ENCODE data around the gene PLOD3. TPM values are rescaled to one million over a fixed set of nuclear protein-coding genes. Genes with fewer than 3 reads are reported as not detected.
A peak's percentile ranks its signal among the peaks of the same experiment; 100 is the strongest.

PLOD3 gene
- total and polyA plus RNA-seq, 9 of the 15 experiments (the other 6 are each of a cell fraction or from before 2014, with no cell fraction given) = 2.8 to 101 (median 30.9) TPM

DNA sequence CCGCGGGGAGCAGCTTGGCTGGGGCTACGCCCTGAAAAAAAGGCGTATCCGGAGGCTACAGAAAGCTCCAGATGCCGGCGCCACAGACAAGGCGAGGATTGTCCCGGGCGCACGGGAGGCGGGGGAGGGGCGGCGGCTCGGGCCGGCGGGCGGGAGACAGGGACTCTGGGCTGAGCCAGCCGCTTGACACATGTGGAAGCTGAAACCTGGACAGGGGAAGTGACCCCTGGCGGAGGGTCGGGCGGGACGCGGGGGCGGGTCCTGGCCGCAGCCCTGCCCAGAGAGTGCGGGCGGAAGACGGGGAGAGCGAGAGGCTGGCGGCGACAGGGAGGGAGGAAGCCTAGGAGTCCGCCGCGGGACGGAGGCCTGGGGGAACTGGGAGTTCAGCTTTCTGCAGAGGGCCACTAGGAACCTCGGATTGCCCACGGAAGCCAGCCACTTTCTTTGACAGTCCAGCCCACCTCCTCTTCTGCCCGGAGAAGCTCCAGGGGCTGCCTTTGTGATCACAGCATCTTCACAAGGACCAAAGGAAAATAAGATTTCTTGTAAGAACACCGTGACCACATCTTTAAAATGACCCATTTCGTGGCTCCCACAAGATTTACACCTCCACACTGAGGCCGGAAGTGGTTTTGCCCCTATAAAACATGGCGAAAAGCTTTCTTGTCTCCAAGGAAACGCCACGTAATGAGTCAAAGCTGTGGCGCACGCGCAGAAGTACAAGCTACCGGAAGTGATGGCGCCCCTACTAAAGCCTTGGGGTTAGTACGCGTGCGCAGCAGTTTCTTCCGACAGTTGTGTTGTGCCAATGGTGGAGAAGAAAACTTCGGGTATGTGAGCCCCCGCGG lies at the start of gene PLOD3, which contains the start of gene ZNHIT1 (continued):
- TF ChIP-seq ZNF184 (CRISPR knock-in tag; IDR thresholded peaks at IDR 0.05) = no peak
- no peak for TF ChIP-seq NCOA6 (IDR thresholded peaks at IDR 0.05)
- TF ChIP-seq CBX8 (IDR thresholded peaks at IDR 0.05; ENCODE audit: borderline replicate concordance, extremely low read depth, low read depth, low read length, poor library complexity, severe bottlenecking) = no peak
- TF ChIP-seq ZKSCAN1 (IDR thresholded peaks at IDR 0.05; ENCODE audit: low read depth, low read length) = no peak
- TF ChIP-seq XRCC3 (IDR thresholded peaks at IDR 0.05) = no peak
- TF ChIP-seq RB1 (IDR thresholded peaks at IDR 0.05; ENCODE audit: low read depth) = no peak; the same call in 1 of the 2 replicates
- TF ChIP-seq ZNF3 (CRISPR knock-in tag; IDR thresholded peaks at IDR 0.05) = no peak
- TF ChIP-seq ZNF77 (CRISPR knock-in tag; IDR thresholded peaks at IDR 0.05) = no peak
- TF ChIP-seq NCOA4 (IDR thresholded peaks at IDR 0.05; ENCODE audit: partially characterized antibody) = no peak
- TF ChIP-seq, protein P1, sequence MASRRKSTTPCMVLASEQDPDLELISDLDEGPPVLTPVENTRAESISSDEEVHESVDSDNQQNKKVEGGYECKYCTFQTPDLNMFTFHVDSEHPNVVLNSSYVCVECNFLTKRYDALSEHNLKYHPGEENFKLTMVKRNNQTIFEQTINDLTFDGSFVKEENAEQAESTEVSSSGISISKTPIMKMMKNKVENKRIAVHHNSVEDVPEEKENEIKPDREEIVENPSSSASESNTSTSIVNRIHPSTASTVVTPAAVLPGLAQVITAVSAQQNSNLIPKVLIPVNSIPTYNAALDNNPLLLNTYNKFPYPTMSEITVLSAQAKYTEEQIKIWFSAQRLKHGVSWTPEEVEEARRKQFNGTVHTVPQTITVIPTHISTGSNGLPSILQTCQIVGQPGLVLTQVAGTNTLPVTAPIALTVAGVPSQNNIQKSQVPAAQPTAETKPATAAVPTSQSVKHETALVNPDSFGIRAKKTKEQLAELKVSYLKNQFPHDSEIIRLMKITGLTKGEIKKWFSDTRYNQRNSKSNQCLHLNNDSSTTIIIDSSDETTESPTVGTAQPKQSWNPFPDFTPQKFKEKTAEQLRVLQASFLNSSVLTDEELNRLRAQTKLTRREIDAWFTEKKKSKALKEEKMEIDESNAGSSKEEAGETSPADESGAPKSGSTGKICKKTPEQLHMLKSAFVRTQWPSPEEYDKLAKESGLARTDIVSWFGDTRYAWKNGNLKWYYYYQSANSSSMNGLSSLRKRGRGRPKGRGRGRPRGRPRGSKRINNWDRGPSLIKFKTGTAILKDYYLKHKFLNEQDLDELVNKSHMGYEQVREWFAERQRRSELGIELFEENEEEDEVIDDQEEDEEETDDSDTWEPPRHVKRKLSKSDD (conservative IDR thresholded peaks at IDR 0.05; ENCODE audit: low read length) = 0 out of 2 replicates have a peak, but pooled peaks have one; percentile 21
- TF ChIP-seq POLR2AphosphoS5 (IDR thresholded peaks at IDR 0.05; ENCODE audit: control insufficient read depth, insufficient read depth, low read depth, low read length) = peak; percentile 42
- TF ChIP-seq, protein P2, sequence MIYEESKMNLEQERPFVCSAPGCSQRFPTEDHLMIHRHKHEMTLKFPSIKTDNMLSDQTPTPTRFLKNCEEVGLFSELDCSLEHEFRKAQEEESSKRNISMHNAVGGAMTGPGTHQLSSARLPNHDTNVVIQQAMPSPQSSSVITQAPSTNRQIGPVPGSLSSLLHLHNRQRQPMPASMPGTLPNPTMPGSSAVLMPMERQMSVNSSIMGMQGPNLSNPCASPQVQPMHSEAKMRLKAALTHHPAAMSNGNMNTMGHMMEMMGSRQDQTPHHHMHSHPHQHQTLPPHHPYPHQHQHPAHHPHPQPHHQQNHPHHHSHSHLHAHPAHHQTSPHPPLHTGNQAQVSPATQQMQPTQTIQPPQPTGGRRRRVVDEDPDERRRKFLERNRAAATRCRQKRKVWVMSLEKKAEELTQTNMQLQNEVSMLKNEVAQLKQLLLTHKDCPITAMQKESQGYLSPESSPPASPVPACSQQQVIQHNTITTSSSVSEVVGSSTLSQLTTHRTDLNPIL (CRISPR knock-in tag; IDR thresholded peaks at IDR 0.05) = no peak
- TF ChIP-seq, protein P3, sequence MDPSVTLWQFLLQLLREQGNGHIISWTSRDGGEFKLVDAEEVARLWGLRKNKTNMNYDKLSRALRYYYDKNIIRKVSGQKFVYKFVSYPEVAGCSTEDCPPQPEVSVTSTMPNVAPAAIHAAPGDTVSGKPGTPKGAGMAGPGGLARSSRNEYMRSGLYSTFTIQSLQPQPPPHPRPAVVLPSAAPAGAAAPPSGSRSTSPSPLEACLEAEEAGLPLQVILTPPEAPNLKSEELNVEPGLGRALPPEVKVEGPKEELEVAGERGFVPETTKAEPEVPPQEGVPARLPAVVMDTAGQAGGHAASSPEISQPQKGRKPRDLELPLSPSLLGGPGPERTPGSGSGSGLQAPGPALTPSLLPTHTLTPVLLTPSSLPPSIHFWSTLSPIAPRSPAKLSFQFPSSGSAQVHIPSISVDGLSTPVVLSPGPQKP (CRISPR knock-in tag; IDR thresholded peaks at IDR 0.05) = no peak
- TF ChIP-seq ZNF57 (CRISPR knock-in tag; IDR thresholded peaks at IDR 0.05) = no peak
- TF ChIP-seq, protein P4, sequence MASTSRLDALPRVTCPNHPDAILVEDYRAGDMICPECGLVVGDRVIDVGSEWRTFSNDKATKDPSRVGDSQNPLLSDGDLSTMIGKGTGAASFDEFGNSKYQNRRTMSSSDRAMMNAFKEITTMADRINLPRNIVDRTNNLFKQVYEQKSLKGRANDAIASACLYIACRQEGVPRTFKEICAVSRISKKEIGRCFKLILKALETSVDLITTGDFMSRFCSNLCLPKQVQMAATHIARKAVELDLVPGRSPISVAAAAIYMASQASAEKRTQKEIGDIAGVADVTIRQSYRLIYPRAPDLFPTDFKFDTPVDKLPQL (IDR thresholded peaks at IDR 0.05; ENCODE audit: extremely low read depth, insufficient read length) = no peak
- TF ChIP-seq POLR2B (IDR thresholded peaks at IDR 0.05; ENCODE audit: low read depth, partially characterized antibody) = peak; percentile 51
- peak in 1 of 2 experiments; percentile 17; a peak in 1 of 4 replicates for TF ChIP-seq NONO (IDR thresholded peaks at IDR 0.05; ENCODE audit: low read depth in 2 of 2, low read length in 1 of 2)
- TF ChIP-seq MCM2 (IDR thresholded peaks at IDR 0.05; ENCODE audit: low read depth) = no peak
- TF ChIP-seq, protein P5, sequence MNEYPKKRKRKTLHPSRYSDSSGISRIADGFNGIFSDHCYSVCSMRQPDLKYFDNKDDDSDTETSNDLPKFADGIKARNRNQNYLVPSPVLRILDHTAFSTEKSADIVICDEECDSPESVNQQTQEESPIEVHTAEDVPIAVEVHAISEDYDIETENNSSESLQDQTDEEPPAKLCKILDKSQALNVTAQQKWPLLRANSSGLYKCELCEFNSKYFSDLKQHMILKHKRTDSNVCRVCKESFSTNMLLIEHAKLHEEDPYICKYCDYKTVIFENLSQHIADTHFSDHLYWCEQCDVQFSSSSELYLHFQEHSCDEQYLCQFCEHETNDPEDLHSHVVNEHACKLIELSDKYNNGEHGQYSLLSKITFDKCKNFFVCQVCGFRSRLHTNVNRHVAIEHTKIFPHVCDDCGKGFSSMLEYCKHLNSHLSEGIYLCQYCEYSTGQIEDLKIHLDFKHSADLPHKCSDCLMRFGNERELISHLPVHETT (CRISPR knock-in tag; conservative IDR thresholded peaks at IDR 0.05 in 1 of 2, IDR thresholded peaks at IDR 0.05 in 1 of 2) = peak in 1 of 2 experiments; percentile 91; a peak in 2 of 4 replicates

Data from K562 (cell line).